Measurements from ENCODE around the gene ERI3.

GRCh38 chr1:44236490-44237272, 118.4 kb downstream of the ERI3 start:
- TF ChIP-seq CTCF (IDR thresholded peaks at IDR 0.05; ENCODE audit: insufficient read depth, low read length, poor library complexity, severe bottlenecking), result no peak
- no peak for TF ChIP-seq EZH2phosphoT487 (conservative IDR thresholded peaks at IDR 0.05; ENCODE audit: low read length)

Measured in SU-DHL-6 (cell line).